C4-2B (cell line): ENCODE data around the gene UBE2I.

ENCODE experiments used
- ZFX ChIP-seq: fragments of 450-650 bp; IDR thresholded peaks from 2 replicates; pipeline ENCODE4 v1.6.1; 2017
- TF ChIP-seq, protein P1 (sequence below): fragments of 450-650 bp; conservative IDR thresholded peaks from 2 replicates; pipeline ENCODE4 v1.5.1; 2017; ENCODE audit warnings: mild to moderate bottlenecking

DNA sequence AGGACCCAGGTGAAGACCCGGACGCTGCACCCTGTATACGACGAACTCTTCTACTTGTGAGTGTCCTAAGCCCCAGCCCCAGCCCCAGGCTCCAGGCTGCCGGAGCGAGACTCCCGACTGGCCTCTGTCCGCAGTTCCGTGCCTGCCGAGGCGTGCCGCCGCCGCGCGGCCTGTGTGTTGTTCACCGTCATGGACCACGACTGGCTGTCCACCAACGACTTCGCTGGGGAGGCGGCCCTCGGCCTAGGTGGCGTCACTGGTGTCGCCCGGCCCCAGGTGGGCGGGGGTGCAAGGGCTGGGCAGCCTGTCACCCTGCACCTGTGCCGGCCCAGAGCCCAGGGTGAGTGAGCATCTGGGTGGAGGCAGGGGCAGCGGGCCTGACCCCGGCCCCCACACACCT, 38.5 kb downstream of the UBE2I start:
- TF ChIP-seq, protein P1, sequence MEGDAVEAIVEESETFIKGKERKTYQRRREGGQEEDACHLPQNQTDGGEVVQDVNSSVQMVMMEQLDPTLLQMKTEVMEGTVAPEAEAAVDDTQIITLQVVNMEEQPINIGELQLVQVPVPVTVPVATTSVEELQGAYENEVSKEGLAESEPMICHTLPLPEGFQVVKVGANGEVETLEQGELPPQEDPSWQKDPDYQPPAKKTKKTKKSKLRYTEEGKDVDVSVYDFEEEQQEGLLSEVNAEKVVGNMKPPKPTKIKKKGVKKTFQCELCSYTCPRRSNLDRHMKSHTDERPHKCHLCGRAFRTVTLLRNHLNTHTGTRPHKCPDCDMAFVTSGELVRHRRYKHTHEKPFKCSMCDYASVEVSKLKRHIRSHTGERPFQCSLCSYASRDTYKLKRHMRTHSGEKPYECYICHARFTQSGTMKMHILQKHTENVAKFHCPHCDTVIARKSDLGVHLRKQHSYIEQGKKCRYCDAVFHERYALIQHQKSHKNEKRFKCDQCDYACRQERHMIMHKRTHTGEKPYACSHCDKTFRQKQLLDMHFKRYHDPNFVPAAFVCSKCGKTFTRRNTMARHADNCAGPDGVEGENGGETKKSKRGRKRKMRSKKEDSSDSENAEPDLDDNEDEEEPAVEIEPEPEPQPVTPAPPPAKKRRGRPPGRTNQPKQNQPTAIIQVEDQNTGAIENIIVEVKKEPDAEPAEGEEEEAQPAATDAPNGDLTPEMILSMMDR, result no peak
- no peak for TF ChIP-seq ZFX
